Chondrocyte (in vitro differentiated cells): ENCODE measurements around the gene UBN1. TPM values are rescaled to one million over a fixed set of nuclear protein-coding genes. Genes with fewer than 3 reads are reported as not detected.
"Not testable (repeated sequence)": the region's sequence is repeated elsewhere in the genome, so short reads cannot be mapped to it uniquely, and the experiment has no call there.

Source experiments
- DNase-seq: peaks from one replicate; pipeline ENCODE4 v3.0.0; 2021; ENCODE audit warnings: mixed read lengths, low spot score
- H3K27ac Mint-ChIP-seq: one replicate; pipeline ENCODE4 v1.8.0; 2021; ENCODE audit warnings: mild to moderate bottlenecking, moderate library complexity, mixed read lengths; ENCODE audit not compliant: unreplicated experiment
- H3K27me3 Mint-ChIP-seq: 2 replicates; pipeline ENCODE4 v1.8.0; 2021; ENCODE audit warnings: low read depth, mixed read lengths
- H3K36me3 Mint-ChIP-seq: 2 replicates; pipeline ENCODE4 v1.8.0; 2021; ENCODE audit warnings: low read depth, mixed read lengths
- H3K4me1 Mint-ChIP-seq: 2 replicates; pipeline ENCODE4 v1.8.0; 2021; ENCODE audit warnings: low read depth, mild to moderate bottlenecking, mixed read lengths
- H3K4me3 Mint-ChIP-seq: one replicate; pipeline ENCODE4 v1.8.0; 2021; ENCODE audit warnings: mild to moderate bottlenecking, moderate library complexity, mixed read lengths; ENCODE audit not compliant: unreplicated experiment
- H3K9me3 Mint-ChIP-seq: 2 replicates; pipeline ENCODE4 v1.8.0; 2021; ENCODE audit warnings: low read depth, mixed read lengths
- CTCF ChIP-seq: fragments of 200-600 bp; sonication (generic); IDR thresholded peaks from 2 replicates; pipeline ENCODE4 v1.5.0; 2021; ENCODE audit warnings: antibody characterized with exemption, mild to moderate bottlenecking, moderate library complexity
- total RNA-seq: library from RNA; stranded (reverse); gene quantifications from 3 replicates; pipeline ENCODE4 v1.2.1, GENCODE V29; 2021

UBN1 gene
- total RNA-seq, 1 donor from 2014 or later = 40.1 TPM

GRCh38 chr16:4894276-4895150 is 47.2 kb downstream of the UBN1 start:
- H3K36me3 Mint-ChIP-seq = no peaks in the 10 kb centered on the region
- peaks cover 3% of the 10 kb centered on the region for H3K4me1 Mint-ChIP-seq
- no peak for DNase-seq
- H3K9me3 Mint-ChIP-seq = peaks cover 5% of the 10 kb centered on the region
- H3K27ac Mint-ChIP-seq = no peak overlapping the region
- no peak for TF ChIP-seq CTCF
- H3K27me3 Mint-ChIP-seq = no peaks in the 10 kb centered on the region
- H3K4me3 Mint-ChIP-seq = no peak overlapping the region

- H3K4me1 Mint-ChIP-seq = peaks cover 3% of the 10 kb centered on the region
- no peaks in the 10 kb centered on the region for H3K36me3 Mint-ChIP-seq
- peaks cover 5% of the 10 kb centered on the region for H3K9me3 Mint-ChIP-seq
- no peak for TF ChIP-seq CTCF
- H3K27me3 Mint-ChIP-seq = no peaks in the 10 kb centered on the region
- H3K4me3 Mint-ChIP-seq = no peak overlapping the region
- H3K27ac Mint-ChIP-seq = no peak overlapping the region
- no peak for DNase-seq
Measured at GRCh38 chr16:4895366-4895765, 48.1 kb downstream of the UBN1 start.

GRCh38 chr16:4896761-4897160 is 49.5 kb downstream of the UBN1 start:
- not testable (repeated sequence) for H3K4me1 Mint-ChIP-seq, H3K27me3 Mint-ChIP-seq, DNase-seq, H3K4me3 Mint-ChIP-seq, H3K36me3 Mint-ChIP-seq, H3K9me3 Mint-ChIP-seq, H3K27ac Mint-ChIP-seq

GRCh38 chr16:4897328-4897727 is 50.0 kb downstream of the UBN1 start:
- Mint-ChIP-seq H3K4me1 (peaks cover 2% of the 10 kb centered on the region), H3K4me3 (no peak overlapping the region), H3K27ac (no peak overlapping the region), H3K36me3 (no peaks in the 10 kb centered on the region), H3K9me3 (peaks cover 5% of the 10 kb centered on the region), H3K27me3 (no peaks in the 10 kb centered on the region)
- no peak for TF ChIP-seq CTCF
- no peak for DNase-seq

- no peak for TF ChIP-seq CTCF
- no peak for DNase-seq
- no peak overlapping the region for H3K4me3 Mint-ChIP-seq
- peaks cover 10% of the 10 kb centered on the region for H3K27me3 Mint-ChIP-seq
- no peaks in the 10 kb centered on the region for H3K36me3 Mint-ChIP-seq
- no peak overlapping the region for H3K27ac Mint-ChIP-seq
- H3K9me3 Mint-ChIP-seq = peaks cover 5% of the 10 kb centered on the region
- no peaks in the 10 kb centered on the region for H3K4me1 Mint-ChIP-seq
Measured at GRCh38 chr16:4898811-4899473, 51.7 kb downstream of the UBN1 start.
